KMS-11 (cell line): ENCODE data around the gene PHLDB2.
"Not testable (repeated sequence)": the region's sequence is repeated elsewhere in the genome, so short reads cannot be mapped to it uniquely, and the experiment has no call there.

ENCODE experiments used
- H2AFZ ChIP-seq: fragments of 200-600 bp; sonication (generic); 2 replicates; pipeline ENCODE4 v1.6.1; 2016; ENCODE audit warnings: antibody characterized with exemption, mixed run types, low read depth
- H3K27ac ChIP-seq: fragments of 200-600 bp; sonication (generic); 2 replicates; pipeline ENCODE4 v1.6.1; 2016; ENCODE audit warnings: mild to moderate bottlenecking, mixed run types
- H3K27me3 ChIP-seq: fragments of 200-600 bp; sonication (generic); 2 replicates; pipeline ENCODE4 v1.6.1; 2017; ENCODE audit warnings: mild to moderate bottlenecking, low read depth, mixed run types, moderate library complexity; ENCODE audit not compliant: insufficient read depth
- H3K36me3 ChIP-seq: fragments of 200-600 bp; sonication (generic); 2 replicates; pipeline ENCODE4 v1.6.1; 2017; ENCODE audit warnings: mild to moderate bottlenecking, mixed run types; ENCODE audit not compliant: insufficient read depth
- H3K4me1 ChIP-seq: fragments of 200-600 bp; sonication (generic); 2 replicates; pipeline ENCODE4 v1.6.1; 2016; ENCODE audit warnings: mild to moderate bottlenecking, low read depth, mixed run types; ENCODE audit not compliant: poor library complexity, severe bottlenecking
- H3K4me2 ChIP-seq: fragments of 200-600 bp; sonication (generic); 2 replicates; pipeline ENCODE4 v1.7.0; 2016; ENCODE audit warnings: mild to moderate bottlenecking, mixed run types
- H3K4me3 ChIP-seq: fragments of 200-600 bp; sonication (generic); IDR thresholded peaks from 2 replicates; pipeline ENCODE4 v1.6.1; 2017; ENCODE audit warnings: low read depth, low read length, mixed read lengths; ENCODE audit not compliant: insufficient read depth
- H3K79me2 ChIP-seq: fragments of 200-600 bp; sonication (generic); 2 replicates; pipeline ENCODE4 v1.6.1; 2016; ENCODE audit warnings: low read depth, mixed run types; ENCODE audit not compliant: insufficient read depth
- H3K9ac ChIP-seq: fragments of 200-600 bp; sonication (generic); 2 replicates; pipeline ENCODE4 v1.6.1; 2016; ENCODE audit warnings: mild to moderate bottlenecking, mixed run types
- H4K20me1 ChIP-seq: fragments of 200-600 bp; sonication (generic); 2 replicates; pipeline ENCODE4 v1.6.1; 2016; ENCODE audit warnings: mild to moderate bottlenecking, mixed run types; ENCODE audit not compliant: insufficient read depth
- CTCF ChIP-seq: fragments of 200-600 bp; sonication (generic); conservative IDR thresholded peaks from 2 replicates; pipeline ENCODE4 v1.6.1; 2017; ENCODE audit warnings: low read depth, mild to moderate bottlenecking, antibody characterized with exemption, low read length, moderate library complexity, mixed read lengths

The PHLDB2 gene

GRCh38 chr3:111813441-111813840, 45.6 kb upstream of the PHLDB2 start:
- H4K20me1 ChIP-seq = no peaks in the 10 kb centered on the region
- no peaks in the 10 kb centered on the region for H3K79me2 ChIP-seq
- no peak overlapping the region for H3K27ac ChIP-seq
- H2AFZ ChIP-seq = no peak overlapping the region
- H3K4me2 ChIP-seq = no peak overlapping the region
- no peak overlapping the region for H3K4me3 ChIP-seq
- no peak overlapping the region for H3K9ac ChIP-seq
- H3K36me3 ChIP-seq = no peaks in the 10 kb centered on the region
- H3K27me3 ChIP-seq = no peaks in the 10 kb centered on the region
- H3K4me1 ChIP-seq = no peaks in the 10 kb centered on the region
- TF ChIP-seq CTCF = no peak

GRCh38 chr3:111813979-111814378, 45.1 kb upstream of the PHLDB2 start:
- no peaks in the 10 kb centered on the region for H4K20me1 ChIP-seq
- no peak overlapping the region for H3K27ac ChIP-seq
- H2AFZ ChIP-seq = no peak overlapping the region
- H3K4me2 ChIP-seq = no peak overlapping the region
- no peaks in the 10 kb centered on the region for H3K79me2 ChIP-seq
- no peak for TF ChIP-seq CTCF
- H3K27me3 ChIP-seq = no peaks in the 10 kb centered on the region
- no peak overlapping the region for H3K4me3 ChIP-seq
- H3K36me3 ChIP-seq = no peaks in the 10 kb centered on the region
- no peaks in the 10 kb centered on the region for H3K4me1 ChIP-seq
- no peak overlapping the region for H3K9ac ChIP-seq

GRCh38 chr3:111816771-111817170, 42.3 kb upstream of the PHLDB2 start:
- H3K27me3 ChIP-seq, H4K20me1 ChIP-seq, H3K4me1 ChIP-seq, H2AFZ ChIP-seq, H3K36me3 ChIP-seq, H3K79me2 ChIP-seq, H3K27ac ChIP-seq, H3K4me3 ChIP-seq, H3K4me2 ChIP-seq, H3K9ac ChIP-seq: not testable (repeated sequence)

GRCh38 chr3:111819927-111820326, 39.1 kb upstream of the PHLDB2 start:
- no peak overlapping the region for H3K4me3 ChIP-seq
- no peak overlapping the region for H2AFZ ChIP-seq
- H3K27me3 ChIP-seq = no peaks in the 10 kb centered on the region
- H3K27ac ChIP-seq = no peak overlapping the region
- no peaks in the 10 kb centered on the region for H3K4me1 ChIP-seq
- no peak overlapping the region for H3K9ac ChIP-seq
- no peak for TF ChIP-seq CTCF
- no peaks in the 10 kb centered on the region for H3K79me2 ChIP-seq
- no peaks in the 10 kb centered on the region for H4K20me1 ChIP-seq
- no peak overlapping the region for H3K4me2 ChIP-seq
- no peaks in the 10 kb centered on the region for H3K36me3 ChIP-seq

DNA sequence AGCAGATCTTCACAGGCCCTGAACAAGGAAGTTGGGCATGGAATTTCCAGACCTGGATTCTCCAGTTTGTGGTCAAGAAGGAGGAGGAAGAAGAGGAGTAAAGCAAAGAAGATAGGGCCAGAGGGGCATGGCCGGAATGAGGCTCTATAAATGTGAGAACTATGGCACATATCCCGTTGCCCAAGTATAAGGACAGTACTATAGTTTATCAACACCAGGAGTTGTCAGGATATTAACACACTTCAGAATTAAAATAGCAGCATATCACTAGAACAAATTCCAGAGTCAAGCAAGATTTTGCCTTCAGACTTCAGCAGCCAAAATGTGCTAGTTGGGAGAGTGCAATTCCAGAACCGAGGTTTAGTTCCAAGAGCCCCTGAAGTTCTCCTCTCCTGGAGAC, 38.4 kb upstream of the PHLDB2 start:
- Histone ChIP-seq H3K4me1 (no peaks in the 10 kb centered on the region), H3K79me2 (no peaks in the 10 kb centered on the region), H3K27ac (no peak overlapping the region), H2AFZ (no peak overlapping the region), H3K27me3 (no peaks in the 10 kb centered on the region), H3K4me2 (no peak overlapping the region), H3K36me3 (no peaks in the 10 kb centered on the region), H4K20me1 (no peaks in the 10 kb centered on the region), H3K4me3 (no peak overlapping the region), H3K9ac (no peak overlapping the region)
- no peak for TF ChIP-seq CTCF
